NCI-H1105 treated with DMSO at 0.1 percent for 48 hours (cell line): ENCODE data around the gene LRRC3C.

ENCODE experiments used
- DNase-seq: peaks from one replicate; lab custom pipeline; 2025; lab: John Stamatoyannopoulos, UW

LRRC3C gene

DNA sequence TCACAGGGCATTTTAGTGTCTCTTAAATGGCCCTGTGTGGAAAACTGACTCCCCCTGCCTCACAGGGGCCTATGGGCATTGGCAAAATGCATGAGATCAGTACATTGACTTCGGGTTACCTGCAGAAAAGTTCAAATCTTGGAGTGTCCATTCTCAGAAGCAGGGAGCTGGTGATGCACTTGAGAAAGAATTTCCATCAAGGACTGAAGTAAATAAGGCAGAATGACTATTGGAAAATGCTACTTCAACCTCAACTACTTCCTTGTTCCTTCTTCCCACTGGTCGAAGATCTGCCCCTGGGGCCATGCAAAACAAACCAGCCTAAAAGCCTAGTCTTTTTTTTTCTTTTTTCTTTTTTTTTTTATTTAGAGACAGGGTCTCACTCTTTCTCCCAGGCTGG, 21.5 kb downstream of the LRRC3C start:
- no peak for DNase-seq

DNA sequence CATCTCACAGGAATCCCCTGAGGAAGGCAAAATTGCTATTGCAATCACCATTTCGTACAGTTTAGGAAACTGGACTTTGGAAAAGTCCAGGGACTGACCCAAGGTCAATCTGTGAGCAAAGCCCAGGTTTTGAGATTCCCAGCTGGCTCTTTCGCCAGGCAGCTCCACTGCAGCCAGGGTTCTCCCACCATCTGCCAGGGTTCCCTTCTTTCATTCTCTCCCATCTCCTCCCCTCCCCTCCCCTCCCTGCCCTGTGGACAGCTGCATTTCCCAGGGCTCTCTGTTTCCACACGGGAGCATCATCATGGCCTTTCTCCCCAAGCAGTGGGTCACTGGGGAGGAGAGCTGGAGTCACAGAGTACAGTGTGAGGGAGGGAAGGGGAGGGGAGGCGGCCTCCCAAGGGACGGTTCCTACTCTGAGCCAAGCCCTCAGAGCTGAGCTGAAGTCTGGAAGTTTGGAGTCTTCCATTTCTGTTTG, 23.4 kb downstream of the LRRC3C start:
- no peak for DNase-seq

DNA sequence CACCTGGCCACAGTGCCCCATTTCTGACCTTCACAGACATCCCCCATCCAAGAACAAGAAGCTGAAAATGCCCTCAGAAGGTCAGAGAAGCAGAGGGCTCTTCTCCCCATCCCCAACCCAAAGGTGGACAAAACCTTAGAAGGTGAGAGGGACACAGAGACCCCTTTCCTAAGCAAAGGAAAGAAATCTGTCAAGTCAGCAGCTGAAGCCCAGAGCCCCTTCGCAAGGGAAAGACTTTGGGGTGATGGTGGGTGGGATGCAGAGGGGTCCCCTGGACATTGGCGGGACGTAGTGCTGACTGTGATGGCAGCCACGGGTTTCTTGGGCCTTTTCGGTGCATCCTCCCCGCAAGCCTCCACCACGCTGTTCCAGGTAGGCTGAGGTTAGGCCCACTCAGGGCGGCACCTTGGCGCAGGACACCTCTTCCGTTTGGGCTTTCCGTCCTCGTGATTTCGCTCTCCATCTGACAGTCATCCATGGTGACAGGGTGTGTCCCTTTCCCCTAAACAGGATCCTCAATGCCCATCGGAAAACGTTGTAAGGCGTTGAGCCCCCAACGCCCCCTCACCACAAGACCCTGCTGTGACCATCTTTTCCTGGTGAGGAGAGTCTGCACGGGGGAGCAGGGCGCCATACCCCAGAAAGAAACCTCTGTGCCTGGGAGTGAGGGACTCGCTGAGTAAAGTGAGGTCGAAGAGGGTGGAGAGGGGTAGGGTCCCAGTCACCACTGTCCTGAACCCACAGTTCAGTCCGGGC, 24.6 kb downstream of the LRRC3C start:
- DNase-seq: no peak

DNA sequence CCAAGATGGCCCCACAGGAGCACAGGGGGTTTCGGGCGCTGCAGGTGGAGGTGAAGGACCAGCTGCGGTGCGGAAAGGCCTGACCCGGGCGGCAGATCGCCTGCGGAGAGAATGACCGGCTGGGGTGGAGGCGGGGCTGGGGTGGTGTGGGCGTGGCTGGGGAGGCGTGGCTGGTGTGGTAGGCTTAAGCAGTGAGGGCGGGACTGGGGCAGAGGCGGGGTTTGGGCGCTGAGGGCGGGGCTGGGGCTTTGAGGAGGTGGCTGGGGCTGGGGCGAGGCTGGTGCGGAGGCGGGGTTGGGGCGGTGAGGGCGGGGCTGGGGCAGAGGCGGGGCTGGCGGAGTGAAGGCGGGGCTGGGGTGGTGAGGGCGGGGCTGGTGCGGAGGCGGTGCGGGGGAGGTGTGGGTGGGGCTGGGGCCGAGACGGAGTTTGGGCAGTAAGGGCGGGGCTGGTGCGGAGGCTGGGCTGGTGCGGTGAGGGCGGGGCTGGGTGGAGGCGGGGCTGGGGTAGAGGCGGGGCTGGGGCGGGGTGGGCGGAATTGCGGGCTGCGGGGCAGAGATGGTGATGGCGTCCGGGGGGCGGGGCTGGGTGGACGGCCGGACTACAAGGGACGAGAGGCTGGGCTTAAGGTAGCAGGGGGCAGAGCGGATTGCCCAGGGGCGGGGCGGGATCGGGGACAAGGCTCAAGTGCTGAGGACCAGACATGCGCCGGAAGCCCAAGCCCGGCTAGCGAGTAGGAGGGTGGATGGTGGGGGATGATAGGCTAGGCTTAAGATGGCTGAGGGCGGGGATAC, 25.3 kb downstream of the LRRC3C start:
- peak; percentile 92 for DNase-seq

DNA sequence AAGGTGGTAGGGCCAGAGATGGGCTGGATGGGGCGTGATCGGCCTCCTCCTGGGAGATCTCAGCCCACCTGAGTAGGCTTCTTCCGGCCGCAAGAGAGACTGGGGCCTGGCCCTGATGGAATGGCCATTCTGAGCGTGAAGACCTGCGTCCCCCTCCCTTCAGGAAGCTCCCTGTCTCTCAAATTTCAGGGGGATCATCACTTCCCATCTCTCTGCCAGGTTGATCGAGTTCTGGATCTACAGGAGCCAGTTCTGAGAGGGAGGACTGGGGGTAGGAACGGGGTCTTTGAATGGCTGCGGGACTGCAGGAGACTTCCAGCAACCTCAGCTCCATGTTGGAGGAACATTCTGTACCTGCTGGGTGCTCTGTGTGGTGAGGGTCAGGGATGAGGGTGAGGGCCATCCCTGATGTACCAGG, 25.9 kb downstream of the LRRC3C start:
- no peak for DNase-seq

DNA sequence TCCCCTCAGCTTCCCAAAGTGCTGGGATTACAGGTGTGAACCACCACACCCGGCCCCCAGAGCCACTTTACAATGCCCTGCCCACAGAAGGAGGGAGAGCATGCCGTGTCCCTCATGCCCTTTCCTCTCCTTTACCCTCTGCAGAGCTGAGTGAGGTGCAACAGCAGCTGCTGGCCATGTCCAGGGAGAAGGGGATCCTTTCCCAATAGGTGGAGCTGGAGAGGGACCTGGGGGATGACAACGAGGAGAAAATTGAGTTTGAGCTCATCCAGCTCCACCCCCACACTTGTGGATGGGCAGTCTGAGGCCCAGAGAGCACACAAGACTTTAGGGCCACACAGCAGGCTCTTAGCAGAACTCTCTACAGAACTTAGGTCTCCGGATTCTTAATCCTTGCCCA, 27.3 kb downstream of the LRRC3C start:
- DNase-seq: no peak

DNA sequence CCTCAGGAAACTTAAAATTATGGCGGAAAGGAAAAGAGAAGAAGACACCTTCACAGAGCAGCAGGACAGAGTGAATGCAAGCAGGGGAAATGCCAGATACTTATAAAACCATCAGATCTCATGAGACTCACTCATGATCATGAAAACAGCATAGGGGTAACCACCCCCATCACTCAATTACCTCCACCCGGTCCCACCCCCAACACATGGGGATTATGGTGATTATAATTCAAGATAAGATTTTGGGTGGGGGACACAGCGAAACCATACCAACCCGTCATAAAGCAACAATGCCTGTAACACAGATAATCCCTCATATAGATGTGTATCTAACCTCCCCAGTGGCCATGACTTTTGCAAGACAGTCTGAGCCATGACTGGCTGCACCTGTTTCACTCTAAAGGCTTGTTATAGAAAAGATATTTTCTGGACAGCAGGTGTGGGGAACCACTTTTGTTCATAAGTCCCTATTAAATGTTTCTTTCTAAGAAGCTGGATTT, 28.2 kb downstream of the LRRC3C start:
- no peak for DNase-seq

DNA sequence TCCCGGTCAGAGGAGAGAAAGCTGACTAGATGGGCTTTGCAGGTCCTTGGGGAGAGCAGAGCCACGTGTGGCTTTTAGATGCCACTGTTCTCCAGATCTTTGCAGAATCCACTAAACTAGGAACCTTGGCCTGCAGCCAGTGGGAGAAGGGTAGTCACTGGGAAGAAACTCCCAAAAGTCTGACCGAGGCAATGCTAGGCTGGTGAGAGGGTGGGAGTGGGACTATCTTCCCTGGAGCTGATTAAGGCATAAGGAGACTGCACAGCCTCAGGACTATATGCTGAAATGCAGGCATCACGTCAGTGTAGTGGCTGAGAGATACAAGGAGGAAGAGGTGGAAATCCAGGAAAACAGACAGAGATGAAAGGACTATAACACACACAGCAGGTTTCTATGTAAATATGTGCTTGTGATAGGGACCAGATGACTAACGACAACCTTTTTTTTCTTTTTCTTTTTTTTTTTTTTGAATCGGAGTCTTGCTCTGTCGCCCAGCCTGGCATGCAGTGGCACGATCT, 33.1 kb downstream of the LRRC3C start:
- DNase-seq: no peak

DNA sequence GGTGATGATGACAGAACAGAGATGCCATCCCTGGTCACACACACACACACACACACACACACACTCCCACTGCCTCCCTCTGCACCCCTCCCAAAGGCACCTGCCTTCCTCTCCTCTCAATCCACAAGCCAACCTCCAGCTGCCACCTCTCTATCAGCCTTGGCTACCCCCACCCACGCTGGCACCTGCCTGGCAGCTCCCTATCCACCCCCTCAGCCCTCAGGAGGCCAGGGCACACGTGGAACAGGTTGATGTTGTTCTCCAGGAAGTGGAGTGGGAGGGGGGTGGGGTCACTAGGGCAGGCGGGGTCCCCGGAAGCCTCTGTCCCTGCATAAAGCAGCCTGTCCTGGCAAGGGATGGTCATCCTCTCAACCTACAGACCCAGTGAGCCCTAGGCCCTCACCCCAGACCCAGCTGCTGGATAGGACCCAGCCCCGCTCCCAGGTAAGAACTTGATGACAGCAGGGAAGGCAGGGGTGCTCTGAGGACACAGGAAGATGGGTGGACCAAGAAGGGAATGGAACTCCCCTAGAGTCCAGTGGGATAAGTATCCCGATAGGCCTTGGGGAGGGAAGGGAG, 35.2 kb downstream of the LRRC3C start, which contains the start of gene GSDMA:
GSDMA (plus strand) TSS at position 363 of the 579 bp plus-strand sequence. CDS start 2,684 bp downstream, outside the sequence.
- DNase-seq: peak; percentile 2

DNA sequence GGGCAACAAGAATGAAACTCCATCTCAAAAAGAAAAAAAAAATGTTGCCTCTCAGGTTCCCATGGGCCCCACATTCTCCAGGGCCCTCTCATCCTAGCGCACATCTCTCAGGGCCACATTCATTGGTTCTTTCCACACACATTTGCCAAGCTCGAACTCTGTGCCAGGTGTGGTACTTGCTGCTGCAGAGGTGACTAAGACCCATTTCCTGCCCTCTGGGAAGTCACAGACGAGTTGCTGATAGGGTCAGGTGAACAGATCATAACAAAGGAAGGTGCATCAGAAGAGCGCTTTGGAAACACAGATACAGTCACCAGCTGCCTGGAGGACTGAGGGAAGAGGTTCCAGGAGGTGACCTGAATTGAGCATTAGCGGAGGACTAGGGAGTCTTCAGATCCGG, 36.3 kb downstream of the LRRC3C start:
- no peak for DNase-seq

DNA sequence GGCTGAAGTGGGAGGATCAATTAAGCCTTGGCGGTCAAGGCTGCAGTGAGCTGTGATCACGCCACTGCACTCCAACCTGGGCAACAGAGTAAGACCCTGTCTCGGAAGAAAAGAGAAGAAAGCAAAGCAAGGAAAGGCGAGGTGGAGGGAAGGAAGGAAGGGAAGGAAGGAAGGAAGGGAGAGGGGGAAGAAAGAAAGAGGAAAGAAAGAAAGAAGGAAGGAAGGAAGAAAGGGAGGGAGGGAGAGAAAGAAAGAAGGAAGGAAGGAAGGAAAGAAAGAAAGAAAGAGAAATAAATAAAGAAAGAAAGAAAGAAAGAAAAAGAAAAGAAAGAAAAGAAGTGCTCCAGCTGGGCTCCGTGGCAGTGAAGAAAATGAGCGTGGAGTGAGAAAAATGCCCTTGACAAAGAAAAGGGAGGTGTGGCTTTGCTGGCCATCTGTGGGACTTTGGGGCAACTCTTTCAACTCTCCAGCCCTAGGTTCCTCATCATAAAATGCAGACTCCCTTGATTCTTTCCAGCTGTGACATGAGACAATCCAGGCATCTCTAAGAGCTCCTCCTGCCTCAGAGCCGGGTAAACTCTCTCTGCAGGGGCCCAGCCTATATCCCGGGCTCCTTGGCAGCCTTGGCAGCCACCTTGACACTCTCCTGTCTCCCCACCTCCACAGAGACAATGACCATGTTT, 37.6 kb downstream of the LRRC3C start:
- DNase-seq: no peak

DNA sequence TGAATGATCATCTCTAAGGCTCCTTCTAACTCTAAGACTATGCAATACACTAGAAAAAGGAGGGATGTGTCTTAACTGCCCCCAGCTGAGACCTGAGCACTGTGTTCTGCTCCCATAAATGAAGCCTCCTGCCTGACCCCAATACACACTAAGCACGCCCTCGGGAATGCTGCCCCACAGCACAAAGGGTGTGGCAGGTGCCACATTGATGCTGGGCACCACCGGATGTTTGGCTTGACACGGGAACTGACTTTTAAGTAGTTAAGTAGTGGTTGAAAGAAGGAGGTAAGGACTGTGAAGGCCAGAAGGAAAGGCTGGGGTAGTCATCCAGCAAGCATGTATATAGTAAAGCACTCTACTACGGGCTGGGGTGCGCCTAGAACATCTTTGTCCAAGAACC, 39.2 kb downstream of the LRRC3C start:
- DNase-seq: no peak

DNA sequence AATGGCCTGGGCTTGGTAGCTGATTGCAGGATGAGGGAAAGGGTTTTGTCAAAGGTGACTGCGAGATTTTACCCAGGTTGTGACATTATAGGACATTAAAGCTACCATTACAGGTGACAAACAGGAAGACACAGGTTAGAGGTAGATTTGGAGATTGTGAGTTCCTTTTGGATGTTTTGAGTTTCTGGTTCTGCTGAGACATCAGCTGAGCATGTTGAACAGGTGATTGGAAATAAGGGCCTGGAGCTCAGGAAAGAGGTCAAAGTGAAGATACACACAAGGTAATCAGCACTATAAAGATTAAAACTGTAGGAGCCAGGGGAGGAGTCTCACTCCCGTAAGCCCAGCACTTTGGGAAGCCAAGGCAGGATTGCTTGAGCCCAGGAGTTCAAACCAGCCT, 41.2 kb downstream of the LRRC3C start:
- DNase-seq: no peak

DNA sequence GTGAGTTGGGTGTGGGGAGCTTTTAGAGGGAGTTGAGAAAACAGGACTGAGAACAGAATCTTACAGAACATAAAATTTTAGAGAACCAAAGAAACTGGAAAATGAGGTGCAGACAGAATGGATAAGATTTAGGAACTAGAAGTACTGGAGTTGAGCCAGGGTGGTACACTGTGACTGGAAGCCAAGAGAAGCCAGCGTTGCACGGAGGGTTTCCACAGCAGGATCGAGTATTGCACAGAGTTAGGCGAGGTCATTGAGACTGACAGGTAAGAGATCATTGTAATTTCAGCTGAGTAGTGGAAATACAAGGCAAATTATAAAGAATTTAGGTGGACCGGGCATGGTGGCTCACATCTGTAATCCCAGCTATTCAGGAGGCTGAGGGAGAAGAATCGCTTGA, 41.8 kb downstream of the LRRC3C start:
- no peak for DNase-seq

DNA sequence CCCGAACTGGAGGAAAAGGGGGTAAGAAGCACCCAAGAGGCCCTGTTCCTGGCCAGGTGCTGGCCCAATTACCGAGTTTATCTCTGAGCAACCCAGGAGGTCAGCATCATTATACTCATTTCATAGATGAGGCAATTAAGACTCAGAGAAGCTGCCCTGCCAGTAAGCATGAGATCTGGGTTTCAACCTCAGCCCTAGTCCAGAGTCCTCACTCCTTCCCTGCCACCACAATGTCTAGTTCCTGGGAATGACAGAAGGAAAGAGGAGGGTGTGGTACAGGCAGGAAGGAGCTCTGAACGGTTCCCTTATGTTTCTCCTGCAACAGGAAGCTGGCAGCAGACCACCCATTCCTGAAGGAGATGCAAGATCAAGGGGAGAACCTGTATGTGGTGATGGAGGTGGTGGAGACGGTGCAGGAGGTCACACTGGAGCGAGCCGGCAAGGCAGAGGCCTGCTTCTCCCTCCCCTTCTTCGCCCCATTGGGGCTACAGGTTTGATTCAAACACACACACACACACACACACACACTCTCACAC, 42.7 kb downstream of the LRRC3C start:
- DNase-seq: no peak

DNA sequence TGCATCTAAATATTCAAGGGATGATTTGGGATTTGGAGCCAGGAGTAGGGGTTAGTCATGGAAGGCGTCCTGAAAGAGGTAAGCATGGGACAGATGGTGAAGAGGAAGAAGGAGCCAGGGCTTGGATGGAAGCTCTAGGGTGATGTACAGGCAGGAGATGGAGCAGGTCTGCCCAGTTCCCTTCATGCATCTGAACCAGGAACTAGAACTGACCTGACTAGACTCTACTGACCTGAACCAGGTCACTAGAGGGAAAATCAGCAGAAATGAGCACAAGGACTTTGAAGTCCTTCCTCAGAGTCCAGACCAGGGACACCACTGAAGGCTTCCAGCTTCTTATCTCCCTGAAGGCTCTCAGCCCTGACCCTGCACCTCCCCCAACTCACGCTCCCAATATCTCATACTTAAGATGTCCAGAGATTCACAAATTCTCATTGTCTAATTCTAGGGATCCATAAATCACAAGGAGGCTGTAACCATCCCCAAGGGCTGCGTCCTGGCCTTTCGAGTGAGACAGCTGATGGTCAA, 43.6 kb downstream of the LRRC3C start:
- no peak for DNase-seq

DNA sequence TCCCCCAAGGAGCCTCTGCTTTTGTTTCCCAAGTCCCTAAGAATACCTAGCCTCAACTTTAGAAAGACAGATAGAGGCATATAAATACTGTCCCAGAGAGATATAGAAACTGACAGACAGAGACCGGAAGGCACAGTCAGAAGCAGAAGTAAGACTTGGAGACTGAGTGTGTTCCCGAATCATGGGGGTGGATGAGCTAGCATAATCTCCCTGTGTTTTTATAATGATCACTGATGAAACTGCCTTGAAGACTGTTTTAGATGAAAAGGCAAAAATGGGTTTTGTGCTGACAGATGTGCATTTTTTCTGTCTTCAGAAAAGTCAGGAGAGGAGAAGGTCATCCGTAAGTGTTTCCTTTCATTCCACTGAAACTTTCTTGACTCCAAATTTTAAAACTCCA, 44.7 kb downstream of the LRRC3C start:
- no peak for DNase-seq

DNA sequence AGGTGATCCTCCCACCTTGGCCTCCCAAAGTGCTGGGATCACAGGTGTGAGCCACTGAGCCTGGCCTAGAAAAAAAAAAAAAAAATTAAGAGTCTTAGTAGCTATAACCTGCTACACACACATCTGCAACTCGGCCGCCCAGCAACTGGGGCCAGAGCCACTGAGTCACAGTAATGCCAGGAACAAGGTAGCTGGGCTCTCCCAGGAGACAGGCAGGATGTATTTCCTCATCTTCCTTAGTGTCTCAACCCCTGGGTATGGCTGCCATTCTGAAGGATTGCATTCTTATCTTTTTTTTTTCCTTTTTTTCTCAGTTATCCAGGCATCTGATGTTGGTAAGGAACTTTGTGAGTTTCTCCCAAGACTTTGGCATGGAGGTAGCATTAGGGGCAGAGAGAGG, 46.0 kb downstream of the LRRC3C start:
- DNase-seq: no peak

DNA sequence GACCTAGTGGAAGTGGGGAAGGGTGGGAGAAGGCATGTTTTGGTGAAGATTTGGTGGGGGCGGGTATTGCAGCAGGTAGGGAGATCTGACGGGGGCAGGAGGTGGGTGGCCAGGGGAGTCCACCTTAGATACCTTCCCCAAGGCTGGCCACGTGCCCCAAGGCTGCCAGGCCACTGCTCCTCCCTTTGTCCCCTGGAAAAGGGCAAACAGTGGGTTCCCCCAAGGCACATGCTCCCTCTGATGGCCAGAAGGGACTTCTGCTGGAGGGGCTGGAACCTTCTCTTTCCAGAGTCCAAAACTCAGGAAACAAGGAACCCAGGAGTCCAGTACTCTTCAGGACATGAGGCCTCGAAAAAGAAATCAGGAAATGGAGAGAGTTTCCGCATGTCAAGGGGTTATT, 46.9 kb downstream of the LRRC3C start:
- no peak for DNase-seq

DNA sequence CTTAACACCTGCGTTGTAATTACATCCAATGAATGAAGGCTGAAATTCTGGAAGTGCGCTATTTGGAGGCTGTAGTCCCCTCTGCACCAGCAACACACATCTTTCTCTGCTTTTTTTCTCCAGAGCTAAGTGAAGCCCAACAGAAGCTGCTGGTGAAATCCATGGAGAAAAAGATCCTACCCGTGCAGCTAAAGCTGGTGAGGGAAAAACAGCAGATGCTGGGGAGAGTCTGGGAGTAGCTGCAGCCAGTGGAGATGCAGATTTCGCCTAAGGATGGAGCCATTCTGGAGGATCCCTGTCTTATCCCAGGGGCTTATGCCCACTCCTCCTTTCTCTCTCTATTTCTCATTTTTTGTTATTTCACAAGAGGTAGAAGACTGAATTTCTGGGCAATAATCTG, 48.3 kb downstream of the LRRC3C start:
- no peak for DNase-seq

DNA sequence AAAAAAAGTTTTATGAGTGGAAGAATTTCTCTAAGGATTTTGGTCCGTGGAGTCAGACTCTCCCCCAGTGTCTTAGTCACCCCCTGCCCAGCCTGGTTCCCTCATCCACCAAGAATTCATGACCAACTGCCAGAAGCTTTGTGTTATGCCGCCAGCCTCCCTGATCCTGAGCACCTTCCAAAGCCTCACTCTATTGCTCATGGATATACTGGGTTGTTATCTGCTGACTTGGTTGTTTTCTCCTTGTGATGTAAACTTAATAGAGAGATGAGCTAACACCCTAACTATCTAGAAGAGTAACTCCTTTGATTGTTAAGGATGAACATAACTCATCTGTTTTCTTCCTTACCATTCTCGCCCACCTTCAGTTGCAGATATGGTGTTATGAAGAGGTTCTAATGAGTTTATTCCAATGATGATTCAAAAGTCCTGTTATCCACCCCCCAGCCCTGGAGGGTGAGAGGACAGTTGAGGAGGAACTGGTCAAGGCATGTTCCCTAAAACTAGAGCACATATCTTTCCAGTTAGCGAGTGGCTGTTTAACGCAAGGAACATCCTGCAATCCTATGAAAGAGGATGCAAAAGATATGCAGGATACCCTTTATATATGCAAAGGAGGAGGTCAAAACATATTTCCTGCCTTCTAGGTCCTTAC, 51.6 kb downstream of the LRRC3C start:
- no peak for DNase-seq
